ENCODE results near the gene ZNF217.

The ZNF217 gene

DNA sequence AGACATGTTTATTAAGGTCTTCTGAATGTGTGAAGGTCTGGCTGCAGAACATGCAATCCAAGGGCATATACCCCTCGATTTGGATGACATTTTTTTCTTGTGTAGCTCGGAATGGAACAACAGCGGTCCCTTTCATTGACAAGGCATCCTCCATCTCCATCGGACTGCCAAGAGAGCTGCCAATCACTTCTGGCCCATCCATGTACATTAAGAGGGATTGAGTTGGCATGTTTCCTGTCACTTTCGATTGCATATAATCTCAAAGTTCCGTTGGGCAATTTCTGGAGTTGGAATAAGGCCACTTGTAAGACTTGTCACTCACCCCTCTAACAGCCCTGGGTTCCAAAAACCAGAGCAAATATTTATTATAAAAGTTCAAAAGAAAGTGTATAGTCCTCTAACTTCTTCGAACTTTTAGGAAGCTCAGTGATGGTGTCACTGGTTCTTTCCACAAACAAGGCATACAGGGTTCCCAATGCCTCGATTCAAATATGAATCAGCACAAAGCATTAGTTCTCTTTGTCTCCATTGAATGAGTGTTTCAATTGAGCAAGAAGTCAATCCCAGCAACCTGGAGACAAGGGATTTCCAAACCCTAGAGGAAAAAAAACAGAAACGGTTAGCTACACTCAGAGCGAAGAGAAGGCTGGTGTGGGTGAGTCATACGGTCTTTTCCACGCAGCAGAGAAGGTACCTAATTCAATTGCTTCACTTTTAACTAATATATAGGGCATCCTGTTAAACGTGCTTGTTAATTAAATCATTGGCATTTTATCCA lies 10.9 kb downstream of the ZNF217 start:
- FAIRE-seq (no peak), DNase-seq (ENCODE audit: insufficient read length, low spot score) (no peak)

DNA sequence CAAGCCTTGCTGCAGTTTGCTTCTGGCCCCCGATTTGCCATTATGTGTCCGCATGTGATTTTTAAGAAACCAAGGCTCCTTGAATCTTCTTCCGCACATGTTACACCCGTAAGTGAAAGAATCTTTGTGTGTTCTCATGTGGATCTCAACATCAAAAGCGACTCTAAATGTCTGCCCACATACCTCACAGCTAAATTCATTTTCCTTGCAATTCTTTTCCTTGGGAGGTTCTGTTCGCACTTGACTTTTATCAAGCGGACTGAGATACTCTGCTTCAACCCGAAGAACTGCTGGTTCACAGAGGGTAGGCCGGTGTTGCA lies 11.4 kb downstream of the ZNF217 start:
- DNase-seq (ENCODE audit: insufficient read length, low spot score) (no peak), FAIRE-seq (no peak)
- TF ChIP-seq, protein P1, sequence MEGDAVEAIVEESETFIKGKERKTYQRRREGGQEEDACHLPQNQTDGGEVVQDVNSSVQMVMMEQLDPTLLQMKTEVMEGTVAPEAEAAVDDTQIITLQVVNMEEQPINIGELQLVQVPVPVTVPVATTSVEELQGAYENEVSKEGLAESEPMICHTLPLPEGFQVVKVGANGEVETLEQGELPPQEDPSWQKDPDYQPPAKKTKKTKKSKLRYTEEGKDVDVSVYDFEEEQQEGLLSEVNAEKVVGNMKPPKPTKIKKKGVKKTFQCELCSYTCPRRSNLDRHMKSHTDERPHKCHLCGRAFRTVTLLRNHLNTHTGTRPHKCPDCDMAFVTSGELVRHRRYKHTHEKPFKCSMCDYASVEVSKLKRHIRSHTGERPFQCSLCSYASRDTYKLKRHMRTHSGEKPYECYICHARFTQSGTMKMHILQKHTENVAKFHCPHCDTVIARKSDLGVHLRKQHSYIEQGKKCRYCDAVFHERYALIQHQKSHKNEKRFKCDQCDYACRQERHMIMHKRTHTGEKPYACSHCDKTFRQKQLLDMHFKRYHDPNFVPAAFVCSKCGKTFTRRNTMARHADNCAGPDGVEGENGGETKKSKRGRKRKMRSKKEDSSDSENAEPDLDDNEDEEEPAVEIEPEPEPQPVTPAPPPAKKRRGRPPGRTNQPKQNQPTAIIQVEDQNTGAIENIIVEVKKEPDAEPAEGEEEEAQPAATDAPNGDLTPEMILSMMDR (IDR thresholded peaks at IDR 0.05; ENCODE audit: insufficient read depth, missing control alignments): no peak

More for the DNA sequence above, 10.9 kb downstream of the ZNF217 start:
- TF ChIP-seq, protein P1 (IDR thresholded peaks at IDR 0.05; ENCODE audit: insufficient read depth, missing control alignments): no peak

DNA sequence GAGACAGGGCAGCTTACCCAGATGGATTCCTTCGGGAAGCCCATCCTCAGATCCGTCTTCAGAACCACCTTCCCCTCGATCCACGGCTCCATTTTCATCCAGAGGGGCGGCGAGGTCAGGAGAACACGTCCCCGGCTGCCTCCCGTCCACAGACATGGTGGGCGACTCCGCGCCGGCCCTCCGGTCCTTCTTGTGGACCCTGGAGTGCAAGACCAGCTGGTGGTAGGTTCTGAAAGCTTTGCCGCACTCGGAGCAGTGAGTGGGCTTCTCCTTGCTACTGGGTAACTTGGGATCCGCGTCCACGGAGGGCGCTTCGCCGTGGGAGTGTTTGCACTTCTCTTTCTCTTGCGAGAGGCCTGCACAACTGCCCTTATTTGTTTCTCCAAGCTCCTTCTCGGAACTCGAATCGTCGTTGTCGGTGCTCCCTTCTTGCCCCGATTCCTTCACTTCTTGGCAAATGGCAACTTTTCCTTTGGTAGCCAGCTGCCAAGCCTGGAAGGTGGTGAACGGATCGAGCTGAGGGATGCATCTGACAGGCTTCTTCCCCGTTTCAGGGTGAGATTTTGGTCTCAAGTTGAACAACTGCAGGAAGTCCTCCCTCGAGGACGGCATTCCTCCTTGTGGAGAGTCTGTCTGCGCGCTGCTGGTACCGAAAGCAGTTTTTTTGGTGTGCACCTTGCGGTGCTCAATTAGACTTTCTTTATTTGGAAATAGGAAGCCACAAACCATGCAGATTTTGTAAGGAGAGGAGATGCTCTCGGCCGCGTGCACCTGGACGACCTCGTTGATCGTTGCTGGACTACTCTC lies 12.0 kb downstream of the ZNF217 start:
- TF ChIP-seq, protein P1 (IDR thresholded peaks at IDR 0.05; ENCODE audit: insufficient read depth, missing control alignments): no peak
- FAIRE-seq (no peak), DNase-seq (ENCODE audit: insufficient read length, low spot score) (no peak)

- TF ChIP-seq, protein P1 (IDR thresholded peaks at IDR 0.05; ENCODE audit: insufficient read depth, missing control alignments): no peak
- no peak for FAIRE-seq
- no peak for DNase-seq (ENCODE audit: insufficient read length, low spot score)
These were observed 13.1 kb downstream of the ZNF217 start for GRCh38 chr20:53580376-53581111.

GRCh38 chr20:53579581-53580375 lies 13.9 kb downstream of the ZNF217 start:
- no peak for FAIRE-seq
- DNase-seq (ENCODE audit: insufficient read length, low spot score): no peak
- TF ChIP-seq, protein P1 (IDR thresholded peaks at IDR 0.05; ENCODE audit: insufficient read depth, missing control alignments): no peak

- TF ChIP-seq, protein P1 (IDR thresholded peaks at IDR 0.05; ENCODE audit: insufficient read depth, missing control alignments): no peak
- no peak for DNase-seq (ENCODE audit: insufficient read length, low spot score)
- no peak for FAIRE-seq
These were observed 14.4 kb downstream of the ZNF217 start for GRCh38 chr20:53579266-53579580.

All from D721Med (cell line).